HG02798 (cell line): Measurements from ENCODE around the gene THNSL1.
"Not testable (repeated sequence)": the region's sequence is repeated elsewhere in the genome, so short reads cannot be mapped to it uniquely, and the experiment has no call there.

ENCODE experiments used
- ATAC-seq: cut with Tn5 transposase; IDR thresholded peaks from one replicate; pipeline ENCODE4 v1.9.1; 2021; ENCODE audit warnings: mild to moderate bottlenecking; ENCODE audit not compliant: unreplicated experiment, poor library complexity

Gene THNSL1

DNA sequence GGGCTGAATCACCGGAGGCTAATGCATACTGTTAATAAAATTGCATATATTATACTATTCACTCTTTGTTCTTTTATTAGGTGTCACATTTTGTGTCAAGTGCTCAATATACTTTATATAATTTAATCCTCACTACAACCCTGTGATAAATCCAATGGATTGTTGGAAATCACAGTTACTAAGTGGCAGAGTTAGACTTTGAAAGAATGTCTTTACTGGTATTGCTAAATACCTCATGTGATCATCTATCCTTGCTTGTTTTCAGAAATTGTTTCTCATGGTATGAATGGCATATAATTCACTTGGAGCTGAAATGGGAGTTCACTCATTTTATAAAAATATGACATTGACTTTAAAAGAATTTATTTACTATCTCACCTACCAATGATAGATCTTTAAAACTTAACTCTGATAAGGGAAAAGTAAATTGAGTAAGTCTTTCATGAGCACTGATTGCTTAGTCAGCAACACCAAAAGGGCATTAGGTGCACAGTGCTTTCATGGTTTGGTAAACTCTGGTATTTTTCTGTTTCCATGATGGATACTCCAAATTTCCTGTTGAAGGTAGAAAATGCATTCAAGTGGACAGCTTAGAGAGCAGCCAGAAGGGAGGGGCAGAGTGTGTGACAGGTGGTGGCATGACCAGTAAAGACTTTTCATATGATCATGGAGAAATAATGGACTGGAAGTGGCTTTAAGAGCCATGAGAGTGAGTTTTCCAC is 23.0 kb upstream of the THNSL1 start:
- ATAC-seq: no peak

DNA sequence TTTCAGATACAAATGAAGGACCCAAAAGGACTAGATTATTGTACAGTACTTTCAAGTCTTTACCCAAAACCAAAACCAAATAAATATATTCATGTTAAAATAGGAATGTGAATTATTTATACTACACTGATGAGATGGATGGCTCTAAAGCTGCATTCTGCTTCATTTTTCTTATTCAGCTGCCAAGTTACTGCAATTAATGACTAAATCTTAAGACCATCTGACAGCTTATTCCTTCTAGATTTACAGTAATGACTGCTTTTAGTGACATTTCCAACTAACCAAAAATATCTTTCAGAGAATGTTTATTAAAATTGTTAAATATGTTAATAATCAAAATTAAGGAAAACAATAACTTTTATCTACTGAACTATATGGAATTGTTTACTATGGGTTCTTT is 21.3 kb upstream of the THNSL1 start:
- no peak for ATAC-seq

- no peak for ATAC-seq
These were observed 18.4 kb upstream of the THNSL1 start for GRCh38 chr10:24998044-24998443.

DNA sequence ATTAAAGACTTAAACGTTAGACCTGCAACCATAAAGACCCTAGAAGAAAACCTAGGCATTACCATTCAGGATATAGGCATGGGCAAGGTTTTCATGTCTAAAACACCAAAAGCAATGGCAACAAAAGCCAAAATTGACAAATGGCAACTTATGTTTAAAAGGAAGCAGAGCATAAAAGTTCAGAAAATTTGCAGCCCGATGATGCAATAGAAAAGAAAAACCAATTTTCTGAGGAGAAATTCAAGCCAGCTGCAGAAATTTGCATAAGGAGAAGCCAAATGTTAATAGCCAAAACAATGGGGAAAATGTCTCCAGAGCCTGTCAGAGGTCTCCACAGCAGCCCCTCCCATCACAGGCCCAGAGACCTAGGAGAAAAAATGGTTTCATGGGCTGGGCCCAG is 4.8 kb upstream of the THNSL1 start:
- ATAC-seq: not testable (repeated sequence)

DNA sequence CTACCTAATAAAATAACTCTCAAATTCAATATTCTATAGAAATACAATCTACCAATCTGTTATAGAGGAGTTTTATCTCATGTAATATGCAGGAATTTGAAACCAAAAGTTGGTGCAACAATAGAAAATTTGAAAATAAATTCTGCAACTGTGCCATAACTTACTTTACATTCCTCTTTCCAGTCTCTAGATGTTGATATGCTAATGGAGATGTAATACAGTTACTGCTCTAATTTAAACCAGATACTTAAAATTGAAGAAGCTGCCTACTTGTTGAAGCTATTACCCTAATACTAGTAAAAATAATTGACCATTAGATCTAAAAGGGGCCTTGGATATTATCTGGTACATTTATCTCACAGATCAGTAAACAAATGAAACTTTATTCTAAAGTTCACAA is 1.8 kb upstream of the THNSL1 start:
- ATAC-seq: no peak

- peak; percentile 68 for ATAC-seq
These were observed 510 bp upstream of the THNSL1 start, which contains the start of gene ENKUR for GRCh38 chr10:25015828-25016375. Gene ENKUR, minus strand, starts transcription at chr10:25016158. Its CDS starts 222 bp downstream, at chr10:25015936.

DNA sequence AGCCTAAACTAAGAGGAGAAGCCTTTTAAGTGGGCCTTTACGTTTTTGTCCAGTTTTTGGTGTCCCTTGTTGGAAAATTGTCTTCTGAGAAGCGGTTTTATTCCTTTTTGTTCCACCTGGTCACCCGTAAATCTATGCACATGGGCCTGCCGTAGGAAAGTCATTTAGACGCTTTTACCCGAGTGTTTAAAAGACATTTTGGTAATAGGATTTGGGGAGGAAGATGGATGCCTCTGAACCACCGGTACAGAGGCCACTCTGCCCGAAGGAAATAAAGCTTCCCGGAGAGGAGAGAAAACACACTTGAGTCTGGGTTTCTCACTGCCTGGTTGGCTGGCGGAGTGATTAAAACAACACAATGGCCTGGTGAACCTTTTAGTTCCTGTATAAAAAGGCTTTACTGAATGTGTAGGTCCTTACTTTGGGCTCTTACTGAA is 760 bp downstream of the THNSL1 start:
- ATAC-seq: peak; percentile 3

- no peak for ATAC-seq
These were observed 1.2 kb downstream of the THNSL1 start for GRCh38 chr10:25017661-25018060.

GRCh38 chr10:25018703-25019102 is 2.3 kb downstream of the THNSL1 start:
- no peak for ATAC-seq

DNA sequence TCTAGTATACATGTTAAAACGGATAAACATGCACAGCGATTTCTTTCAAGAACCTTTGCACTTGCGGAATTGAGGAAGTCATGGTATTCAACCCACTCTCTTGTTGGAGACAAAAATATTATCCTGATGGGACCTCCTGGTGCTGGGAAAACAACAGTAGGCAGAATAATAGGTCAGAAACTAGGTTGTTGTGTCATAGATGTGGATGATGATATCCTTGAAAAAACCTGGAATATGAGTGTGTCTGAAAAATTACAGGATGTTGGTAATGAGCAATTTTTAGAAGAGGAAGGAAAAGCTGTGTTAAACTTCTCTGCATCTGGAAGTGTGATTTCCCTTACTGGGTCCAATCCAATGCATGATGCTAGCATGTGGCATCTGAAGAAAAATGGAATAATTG is 6.9 kb downstream of the THNSL1 start:
- ATAC-seq: no peak

DNA sequence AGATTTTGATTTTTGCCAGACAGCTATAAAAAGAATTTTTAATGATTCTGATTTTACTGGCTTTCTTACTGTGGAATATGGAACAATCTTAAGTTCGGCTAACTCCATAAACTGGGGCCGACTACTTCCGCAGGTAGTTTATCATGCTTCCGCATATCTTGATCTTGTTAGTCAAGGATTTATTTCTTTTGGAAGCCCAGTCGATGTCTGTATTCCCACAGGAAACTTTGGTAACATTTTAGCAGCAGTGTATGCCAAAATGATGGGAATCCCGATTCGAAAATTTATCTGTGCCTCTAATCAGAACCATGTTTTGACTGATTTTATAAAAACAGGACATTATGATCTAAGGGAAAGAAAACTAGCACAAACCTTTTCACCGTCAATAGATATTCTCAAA is 8.1 kb downstream of the THNSL1 start:
- ATAC-seq: no peak

- no peak for ATAC-seq
These were observed 10.1 kb downstream of the THNSL1 start for GRCh38 chr10:25026463-25026862.

DNA sequence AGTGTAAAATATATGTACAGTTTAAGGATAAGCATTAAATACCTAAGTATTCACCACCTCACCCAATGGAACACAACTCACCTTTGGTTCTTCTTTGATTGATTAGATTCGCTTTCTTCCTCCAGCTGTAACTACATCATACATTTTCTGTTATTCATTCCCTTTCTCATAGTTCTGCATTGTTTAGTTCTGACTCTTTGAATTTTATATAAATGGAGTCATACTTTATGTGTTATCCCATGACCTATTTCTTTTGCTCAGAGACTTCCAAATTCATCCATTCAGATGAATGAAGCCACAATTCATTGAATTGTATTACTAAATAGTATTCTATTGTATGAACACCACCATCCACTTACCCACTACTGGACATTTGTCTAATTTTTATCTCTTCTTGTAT is 12.3 kb downstream of the THNSL1 start:
- no peak for ATAC-seq

DNA sequence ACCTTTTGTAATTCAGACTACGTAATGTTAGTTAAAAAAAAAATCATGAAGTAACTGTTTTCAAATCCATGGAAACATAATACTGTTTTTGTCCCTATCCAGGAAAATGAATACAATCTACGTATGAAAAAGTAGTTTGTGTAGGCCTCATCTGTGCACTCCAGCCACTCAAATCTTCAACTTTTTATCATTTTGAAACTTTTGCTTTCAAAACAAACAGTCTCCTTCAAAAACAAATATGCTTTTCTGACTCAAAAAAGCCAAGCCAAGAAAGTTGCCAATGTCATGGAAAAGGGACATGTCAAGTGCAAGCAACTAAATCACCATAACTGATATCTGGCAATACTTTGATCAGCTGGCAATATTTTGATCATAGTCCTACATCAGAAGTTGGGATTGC is 13.1 kb downstream of the THNSL1 start:
- ATAC-seq: no peak

DNA sequence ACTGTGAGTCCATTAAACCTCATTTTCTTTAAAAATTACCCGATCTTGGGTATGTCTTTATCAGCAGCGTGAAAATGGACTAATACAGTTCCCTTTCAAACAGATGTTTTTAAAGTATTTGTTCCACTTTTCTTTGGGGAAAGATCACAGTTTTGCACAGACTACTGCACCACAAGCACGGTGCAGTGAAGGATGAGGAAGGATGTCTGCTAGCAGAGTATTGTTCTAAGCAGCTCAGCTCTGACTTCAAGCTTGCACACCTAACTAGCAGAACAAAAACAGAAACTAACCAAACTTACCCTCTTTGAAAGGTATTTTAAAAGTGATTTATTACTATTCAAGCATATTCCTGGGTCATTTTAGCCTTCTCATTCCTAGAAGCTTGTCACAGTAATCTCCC is 20.0 kb downstream of the THNSL1 start:
- ATAC-seq: peak; percentile 62

DNA sequence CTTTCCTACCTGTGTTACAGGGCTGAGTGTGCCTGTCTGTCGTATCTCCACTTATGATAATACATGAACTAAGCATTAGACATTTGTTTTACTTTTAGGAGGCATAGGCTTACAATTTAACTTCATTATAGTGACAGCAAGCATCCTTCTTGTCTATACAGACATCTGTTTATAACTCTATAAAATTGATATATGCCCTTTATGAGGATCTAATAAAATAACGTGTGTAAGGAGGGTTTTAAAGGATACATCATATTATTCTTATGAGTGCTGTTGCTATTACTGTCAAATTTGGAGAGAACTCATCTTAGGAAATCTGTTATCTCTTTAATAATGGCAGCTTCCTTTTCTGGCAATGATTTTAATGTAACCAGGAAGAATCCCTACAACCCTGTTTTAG is 21.9 kb downstream of the THNSL1 start:
- ATAC-seq: no peak

- no peak for ATAC-seq
These were observed 23.1 kb downstream of the THNSL1 start for GRCh38 chr10:25039531-25039930.

GRCh38 chr10:25046641-25047040 is 30.2 kb downstream of the THNSL1 start:
- no peak for ATAC-seq

- no peak for ATAC-seq
These were observed 30.7 kb downstream of the THNSL1 start for GRCh38 chr10:25047088-25047487.

DNA sequence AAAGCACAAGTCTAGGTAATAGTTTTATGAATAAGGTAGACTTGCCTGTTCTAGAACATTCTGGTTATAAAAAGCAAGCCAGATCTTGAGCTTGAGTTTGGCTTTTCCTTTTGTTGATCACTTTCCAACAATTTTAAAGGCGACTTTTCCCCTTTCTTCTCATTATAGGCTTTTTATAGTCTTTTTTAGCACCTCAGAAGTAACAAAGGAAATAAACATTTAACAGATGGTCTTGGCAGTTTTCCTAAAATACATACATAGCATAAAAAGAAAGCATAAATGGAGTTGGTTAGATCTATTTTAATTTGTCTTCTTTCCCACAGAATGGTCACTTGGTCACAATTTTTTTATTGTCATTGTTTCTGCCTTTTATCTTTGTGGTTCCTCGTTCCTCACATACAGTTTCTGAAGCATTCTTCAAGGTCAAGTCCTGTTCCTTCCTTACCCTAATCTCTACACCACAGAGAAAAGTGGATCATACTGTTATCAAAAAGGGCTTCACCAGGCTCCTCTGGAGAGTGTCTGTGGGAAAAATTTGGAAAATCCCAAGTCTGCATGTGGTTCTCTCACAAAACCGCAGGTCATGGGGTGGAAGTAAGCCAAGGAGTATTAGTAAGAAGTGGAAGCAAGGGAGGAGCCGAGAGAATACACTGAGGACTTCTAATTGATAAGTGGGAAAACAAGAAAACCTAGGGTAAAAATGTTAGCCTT is 31.3 kb downstream of the THNSL1 start:
- ATAC-seq: no peak

- no peak for ATAC-seq
These were observed 32.0 kb downstream of the THNSL1 start for GRCh38 chr10:25048450-25048849.

DNA sequence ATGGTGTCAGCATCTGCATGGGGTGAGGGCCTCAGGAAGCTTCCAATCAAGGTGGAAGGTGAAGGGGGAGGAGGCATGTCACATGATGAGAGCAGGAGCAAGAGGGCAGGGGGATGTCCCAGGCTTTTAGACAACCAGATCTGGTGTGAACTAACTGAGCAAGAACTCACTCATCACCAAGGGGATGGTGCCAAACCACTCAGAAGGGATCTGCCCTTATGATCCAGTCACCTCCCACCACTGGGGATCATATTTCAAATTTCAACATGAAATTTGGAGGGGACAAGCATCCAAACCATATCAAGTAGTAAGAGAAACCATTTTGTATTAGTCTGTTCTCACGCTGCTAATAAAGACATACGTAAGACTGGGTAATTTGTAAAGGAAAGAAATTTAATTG is 33.6 kb downstream of the THNSL1 start:
- no peak for ATAC-seq
